GM12878 (cell line): ENCODE data around the gene PDCD10. TPM values are rescaled to one million over a fixed set of nuclear protein-coding genes. Genes with fewer than 3 reads are reported as not detected.

Experiments used
- MTA2 ChIP-seq: fragments of 450-650 bp; IDR thresholded peaks from 2 replicates; pipeline ENCODE4 v1.6.1; 2016; ENCODE audit warnings: low read depth, mild to moderate bottlenecking, moderate library complexity
- SMARCA5 ChIP-seq: fragments of 450-650 bp; IDR thresholded peaks from 2 replicates; pipeline ENCODE4 v1.6.1; 2017; ENCODE audit warnings: mild to moderate bottlenecking
- YY1 ChIP-seq: IDR thresholded peaks from 2 replicates; pipeline ENCODE4 v1.6.1; 2011; ENCODE audit warnings: low read depth, mild to moderate bottlenecking, low read length
- polyA plus RNA-seq, 11 experiments: library from polyadenylated mRNA; depleted of rRNA in 4 of 11; unstranded in 6 of 11; stranded (reverse) in 5 of 11; fragments of >200 nt; fragmentation: Nextera tagmentation in 4 of 11; fragmentation: Illumina TruSeq in 1 of 11; extraction: Ambion mirVana in 4 of 11; extraction: Trizol in 1 of 11; gene quantifications; 1 replicate in 1 of 11; 2 replicates in 10 of 11; pipeline versions ENCODE4 v1.2.1 to v1.2.3, GENCODE V29; 2011 to 2016; ENCODE audit warnings: inconsistent platforms in 2 of 11, missing spikeins in 2 of 11, low read depth in 1 of 11
- total RNA-seq, 4 experiments: library from RNA; depleted of rRNA in 3 of 4; stranded (reverse); fragments of >200 nt in 3 of 4; fragmentation: Illumina TruSeq in 1 of 4; extraction: Trizol in 1 of 4; gene quantifications; 2 replicates each; pipeline versions ENCODE4 v1.2.1 to v1.2.3, GENCODE V29; 2013 to 2021
- TF ChIP-seq, protein P1 (sequence below): fragments of 450-650 bp; formaldehyde crosslinking; IDR thresholded peaks from 2 replicates; pipeline ENCODE4 v1.4.0; 2022; ENCODE audit warnings: mild to moderate bottlenecking, moderate library complexity
- TF ChIP-seq, protein P2 (sequence below): IDR thresholded peaks from 2 replicates; pipeline ENCODE4 v1.6.1; 2012; ENCODE audit warnings: improper control_type of control experiment, low read depth, low read length; ENCODE audit not compliant: insufficient replicate concordance

PDCD10 gene
- total and polyA plus RNA-seq, 10 of the 15 experiments (the other 5 are each of a cell fraction or from before 2014, with no cell fraction given): 64.1 to 247 (median 125) TPM

DNA sequence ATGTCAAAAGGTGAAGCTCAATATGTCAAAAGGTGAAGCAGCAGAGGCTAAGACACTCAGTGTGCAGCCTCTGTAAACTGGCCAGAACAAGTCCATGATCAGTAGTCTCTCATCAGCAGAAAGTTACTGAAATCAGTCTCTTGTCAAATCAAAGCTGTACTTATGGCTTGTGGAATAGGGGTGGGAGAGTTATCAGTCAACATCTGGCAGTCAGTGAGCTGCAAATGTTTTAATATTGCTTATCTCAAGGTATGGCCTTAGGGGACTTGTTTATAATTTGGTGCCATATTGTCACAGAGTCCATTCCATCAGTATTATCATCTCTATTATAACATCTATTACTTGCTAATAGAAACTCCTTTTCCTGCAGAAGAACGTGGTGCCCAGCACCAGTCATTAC lies 66.0 kb downstream of the PDCD10 start (continued):
- TF ChIP-seq, protein P1, sequence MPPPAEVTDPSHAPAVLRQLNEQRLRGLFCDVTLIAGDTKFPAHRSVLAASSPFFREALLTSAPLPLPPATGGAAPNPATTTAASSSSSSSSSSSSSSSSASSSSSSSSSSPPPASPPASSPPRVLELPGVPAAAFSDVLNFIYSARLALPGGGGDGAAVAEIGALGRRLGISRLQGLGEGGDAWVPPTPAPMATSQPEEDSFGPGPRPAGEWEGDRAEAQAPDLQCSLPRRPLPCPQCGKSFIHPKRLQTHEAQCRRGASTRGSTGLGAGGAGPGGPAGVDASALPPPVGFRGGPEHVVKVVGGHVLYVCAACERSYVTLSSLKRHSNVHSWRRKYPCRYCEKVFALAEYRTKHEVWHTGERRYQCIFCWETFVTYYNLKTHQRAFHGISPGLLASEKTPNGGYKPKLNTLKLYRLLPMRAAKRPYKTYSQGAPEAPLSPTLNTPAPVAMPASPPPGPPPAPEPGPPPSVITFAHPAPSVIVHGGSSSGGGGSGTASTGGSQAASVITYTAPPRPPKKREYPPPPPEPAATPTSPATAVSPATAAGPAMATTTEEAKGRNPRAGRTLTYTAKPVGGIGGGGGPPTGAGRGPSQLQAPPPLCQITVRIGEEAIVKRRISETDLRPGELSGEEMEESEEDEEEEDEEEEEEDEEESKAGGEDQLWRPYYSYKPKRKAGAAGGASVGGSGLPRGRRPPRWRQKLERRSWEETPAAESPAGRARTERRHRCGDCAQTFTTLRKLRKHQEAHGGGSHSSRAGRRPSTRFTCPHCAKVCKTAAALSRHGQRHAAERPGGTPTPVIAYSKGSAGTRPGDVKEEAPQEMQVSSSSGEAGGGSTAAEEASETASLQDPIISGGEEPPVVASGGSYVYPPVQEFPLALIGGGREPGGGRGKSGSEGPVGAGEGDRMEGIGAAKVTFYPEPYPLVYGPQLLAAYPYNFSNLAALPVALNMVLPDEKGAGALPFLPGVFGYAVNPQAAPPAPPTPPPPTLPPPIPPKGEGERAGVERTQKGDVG: no peak
- no peak for TF ChIP-seq MTA2
- no peak for TF ChIP-seq YY1
- TF ChIP-seq, protein P2, sequence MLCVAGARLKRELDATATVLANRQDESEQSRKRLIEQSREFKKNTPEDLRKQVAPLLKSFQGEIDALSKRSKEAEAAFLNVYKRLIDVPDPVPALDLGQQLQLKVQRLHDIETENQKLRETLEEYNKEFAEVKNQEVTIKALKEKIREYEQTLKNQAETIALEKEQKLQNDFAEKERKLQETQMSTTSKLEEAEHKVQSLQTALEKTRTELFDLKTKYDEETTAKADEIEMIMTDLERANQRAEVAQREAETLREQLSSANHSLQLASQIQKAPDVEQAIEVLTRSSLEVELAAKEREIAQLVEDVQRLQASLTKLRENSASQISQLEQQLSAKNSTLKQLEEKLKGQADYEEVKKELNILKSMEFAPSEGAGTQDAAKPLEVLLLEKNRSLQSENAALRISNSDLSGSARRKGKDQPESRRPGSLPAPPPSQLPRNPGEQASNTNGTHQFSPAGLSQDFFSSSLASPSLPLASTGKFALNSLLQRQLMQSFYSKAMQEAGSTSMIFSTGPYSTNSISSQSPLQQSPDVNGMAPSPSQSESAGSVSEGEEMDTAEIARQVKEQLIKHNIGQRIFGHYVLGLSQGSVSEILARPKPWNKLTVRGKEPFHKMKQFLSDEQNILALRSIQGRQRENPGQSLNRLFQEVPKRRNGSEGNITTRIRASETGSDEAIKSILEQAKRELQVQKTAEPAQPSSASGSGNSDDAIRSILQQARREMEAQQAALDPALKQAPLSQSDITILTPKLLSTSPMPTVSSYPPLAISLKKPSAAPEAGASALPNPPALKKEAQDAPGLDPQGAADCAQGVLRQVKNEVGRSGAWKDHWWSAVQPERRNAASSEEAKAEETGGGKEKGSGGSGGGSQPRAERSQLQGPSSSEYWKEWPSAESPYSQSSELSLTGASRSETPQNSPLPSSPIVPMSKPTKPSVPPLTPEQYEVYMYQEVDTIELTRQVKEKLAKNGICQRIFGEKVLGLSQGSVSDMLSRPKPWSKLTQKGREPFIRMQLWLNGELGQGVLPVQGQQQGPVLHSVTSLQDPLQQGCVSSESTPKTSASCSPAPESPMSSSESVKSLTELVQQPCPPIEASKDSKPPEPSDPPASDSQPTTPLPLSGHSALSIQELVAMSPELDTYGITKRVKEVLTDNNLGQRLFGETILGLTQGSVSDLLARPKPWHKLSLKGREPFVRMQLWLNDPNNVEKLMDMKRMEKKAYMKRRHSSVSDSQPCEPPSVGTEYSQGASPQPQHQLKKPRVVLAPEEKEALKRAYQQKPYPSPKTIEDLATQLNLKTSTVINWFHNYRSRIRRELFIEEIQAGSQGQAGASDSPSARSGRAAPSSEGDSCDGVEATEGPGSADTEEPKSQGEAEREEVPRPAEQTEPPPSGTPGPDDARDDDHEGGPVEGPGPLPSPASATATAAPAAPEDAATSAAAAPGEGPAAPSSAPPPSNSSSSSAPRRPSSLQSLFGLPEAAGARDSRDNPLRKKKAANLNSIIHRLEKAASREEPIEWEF: no peak
- TF ChIP-seq SMARCA5: no peak
